Fibroblast of pulmonary artery (primary cell): ENCODE measurements around the gene TBCD.

Experiments
- DNase-seq: peaks from one replicate; pipeline ENCODE4 v3.0.0-alpha.2; 2010; ENCODE audit warnings: low read depth
- H3K4me3 ChIP-seq: replicated peaks from 2 replicates; pipeline ENCODE4 v1.5.1; 2011; ENCODE audit warnings: low read depth, mild to moderate bottlenecking, control low read depth, low read length, moderate library complexity
- CTCF ChIP-seq: IDR thresholded peaks from 2 replicates; pipeline ENCODE4 v1.5.1; 2011; ENCODE audit warnings: mild to moderate bottlenecking, control low read depth, low read length, inconsistent platforms; ENCODE audit errors: missing control alignments

Gene TBCD

DNA sequence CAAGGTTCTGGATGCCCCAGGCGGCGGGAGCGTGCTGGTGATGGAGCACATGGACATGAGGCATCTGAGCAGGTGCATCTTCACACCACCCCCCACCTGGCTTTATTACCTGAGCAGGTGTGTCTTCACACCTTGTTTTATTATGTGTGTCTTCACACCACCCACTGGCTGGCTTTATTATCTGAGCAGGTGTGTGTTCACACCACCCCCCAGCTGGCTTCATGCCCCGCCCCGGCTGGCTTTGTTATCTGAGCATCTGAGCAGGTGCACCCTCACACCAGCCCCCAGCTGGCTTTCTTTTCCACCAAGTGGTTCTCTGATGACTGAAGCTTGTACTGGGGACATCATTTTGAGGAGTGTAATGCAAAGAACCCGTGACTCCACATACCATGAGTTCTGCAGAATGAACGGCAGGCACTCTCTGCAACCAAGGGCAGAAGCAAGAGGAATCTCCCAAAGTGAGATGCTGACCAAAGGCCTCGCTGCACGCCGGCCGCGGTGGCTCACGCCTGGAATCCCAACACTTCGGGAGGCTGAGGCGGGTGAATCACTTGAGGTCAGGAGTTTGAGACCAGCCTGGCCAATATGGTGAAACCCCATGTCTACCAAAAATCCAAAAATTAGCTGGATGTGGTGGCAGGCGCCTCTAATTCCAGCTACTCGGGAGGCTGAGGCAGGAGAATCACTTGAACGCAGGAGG is 32.7 kb upstream of the TBCD start:
- DNase-seq: no peak
- TF ChIP-seq CTCF: no peak
- H3K4me3 ChIP-seq: no peak overlapping the region

DNA sequence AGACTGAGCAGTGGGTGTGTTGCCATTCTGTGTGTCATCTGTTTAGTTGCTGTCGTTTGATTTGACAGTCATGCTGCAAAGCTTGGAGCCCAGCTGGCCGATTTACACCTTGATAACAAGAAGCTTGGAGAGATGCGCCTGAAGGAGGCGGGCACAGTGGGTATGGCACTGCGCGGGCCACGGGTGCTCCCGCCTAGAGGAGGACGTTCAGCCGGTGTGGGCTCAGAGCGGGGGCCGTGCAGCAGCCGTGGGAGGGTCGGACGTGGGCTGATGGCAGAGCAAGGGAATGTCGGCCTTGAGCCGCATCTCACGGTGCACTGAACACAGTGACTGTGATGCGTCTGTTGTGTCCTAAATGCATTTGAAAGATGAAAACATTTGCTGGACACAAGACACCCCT is 31.7 kb upstream of the TBCD start:
- TF ChIP-seq CTCF: no peak
- no peak overlapping the region for H3K4me3 ChIP-seq
- no peak for DNase-seq

GRCh38 chr17:82722341-82723013 is 29.4 kb upstream of the TBCD start:
- H3K4me3 ChIP-seq: no peak overlapping the region
- DNase-seq: no peak
- TF ChIP-seq CTCF: no peak

DNA sequence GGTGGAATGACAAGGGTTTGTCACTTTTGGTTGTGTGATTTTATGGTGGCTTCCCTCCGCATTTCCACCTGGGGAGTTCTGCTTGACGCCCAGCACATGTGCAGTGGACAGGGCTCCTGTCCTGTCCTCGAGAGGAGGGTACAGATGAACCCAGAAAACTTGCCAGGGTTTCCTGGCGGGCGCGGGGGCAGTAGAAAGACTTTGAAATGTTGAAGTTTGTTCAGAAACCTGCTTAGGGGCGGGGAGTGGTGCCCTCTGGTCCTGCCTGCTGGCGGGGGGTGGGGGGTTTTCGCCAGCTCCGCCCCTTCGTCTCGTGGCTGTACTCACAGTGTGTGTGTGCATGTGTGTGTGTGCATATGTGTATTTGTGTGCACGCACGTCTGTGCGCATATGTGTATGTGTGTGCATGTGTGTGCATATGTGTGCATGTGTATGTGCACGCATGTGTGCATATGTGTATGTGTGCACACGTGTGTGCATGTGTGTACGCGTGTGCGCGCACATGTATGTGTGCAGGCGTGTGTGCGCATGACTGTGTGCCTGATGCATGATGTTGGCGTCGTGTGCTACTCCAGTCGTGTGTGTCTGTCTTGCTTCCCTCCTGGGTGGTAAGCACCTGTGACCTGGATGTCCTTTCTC is 28.6 kb upstream of the TBCD start:
- DNase-seq: no peak
- H3K4me3 ChIP-seq: no peak overlapping the region
- no peak for TF ChIP-seq CTCF

- no peak for TF ChIP-seq CTCF
- DNase-seq: no peak
- no peak overlapping the region for H3K4me3 ChIP-seq
Observed at GRCh38 chr17:82726427-82726826, 25.4 kb upstream of the TBCD start.

GRCh38 chr17:82729479-82730260 is 22.2 kb upstream of the TBCD start:
- DNase-seq: no peak
- H3K4me3 ChIP-seq: no peak overlapping the region
- no peak for TF ChIP-seq CTCF
